HG03095 (cell line): Measurements from ENCODE around the gene RPS6KA6.
"Not testable (repeated sequence)": the region's sequence is repeated elsewhere in the genome, so short reads cannot be mapped to it uniquely, and the experiment has no call there.

Experiments used
- ATAC-seq: cut with Tn5 transposase; IDR thresholded peaks from one replicate; pipeline ENCODE4 v1.9.1; 2021; ENCODE audit warnings: moderate library complexity; ENCODE audit not compliant: unreplicated experiment

The RPS6KA6 gene

GRCh38 chrX:84165711-84166110 is 22.3 kb downstream of the RPS6KA6 start:
- no peak for ATAC-seq

DNA sequence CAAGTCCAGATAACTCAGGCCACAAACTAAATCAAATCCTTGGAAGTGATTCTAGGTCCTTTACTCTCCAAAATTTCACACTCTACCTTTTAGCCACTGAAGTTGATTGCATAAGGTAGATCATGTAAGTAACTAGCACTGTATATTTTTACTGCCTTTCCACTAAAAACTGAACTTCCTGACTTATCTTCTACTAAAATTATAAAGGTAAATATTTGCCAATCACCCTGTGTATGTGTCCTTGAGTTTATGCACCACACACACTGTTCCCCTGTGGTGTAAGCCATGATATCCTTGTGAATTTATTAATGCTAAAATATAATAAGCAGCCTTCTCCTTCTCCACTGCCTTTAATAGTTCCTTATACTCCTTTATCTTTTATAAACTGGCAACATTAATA is 25.6 kb downstream of the RPS6KA6 start:
- no peak for ATAC-seq

DNA sequence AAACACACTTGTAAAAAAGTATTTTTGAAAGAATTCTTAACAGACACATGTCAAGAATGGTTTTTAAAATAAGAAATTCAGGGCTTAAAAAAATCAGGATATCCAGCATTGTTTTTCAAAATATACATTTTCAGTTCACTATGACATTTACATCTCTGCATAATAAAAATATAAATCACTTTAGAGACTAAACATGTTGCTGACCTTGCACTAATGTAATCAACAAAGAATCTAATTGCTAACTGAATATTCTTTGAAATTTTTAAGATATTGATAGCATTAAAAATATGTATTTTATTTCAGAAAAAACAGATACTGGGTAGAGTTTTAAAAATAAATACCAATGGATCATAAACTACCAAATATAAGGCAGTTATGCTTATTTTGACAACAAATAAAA is 26.4 kb downstream of the RPS6KA6 start:
- ATAC-seq: no peak

DNA sequence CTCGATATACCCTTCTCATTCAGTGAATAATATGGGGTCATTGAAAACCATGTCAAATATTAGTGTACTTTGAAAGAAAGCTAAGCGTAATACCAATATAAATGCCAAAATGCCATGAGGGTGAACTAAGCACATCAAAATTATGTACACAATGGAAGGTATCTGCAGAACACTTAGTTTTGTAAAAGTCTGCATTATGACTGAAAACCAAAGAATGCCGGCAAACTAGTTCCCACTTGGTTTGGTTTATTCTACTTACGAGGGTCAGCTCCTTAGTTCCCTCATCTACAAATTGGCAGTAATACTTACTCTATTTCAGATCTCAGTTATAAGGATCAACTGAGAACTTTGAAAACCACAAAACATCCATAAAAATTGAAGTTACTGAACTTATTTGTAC is 27.3 kb downstream of the RPS6KA6 start:
- no peak for ATAC-seq

DNA sequence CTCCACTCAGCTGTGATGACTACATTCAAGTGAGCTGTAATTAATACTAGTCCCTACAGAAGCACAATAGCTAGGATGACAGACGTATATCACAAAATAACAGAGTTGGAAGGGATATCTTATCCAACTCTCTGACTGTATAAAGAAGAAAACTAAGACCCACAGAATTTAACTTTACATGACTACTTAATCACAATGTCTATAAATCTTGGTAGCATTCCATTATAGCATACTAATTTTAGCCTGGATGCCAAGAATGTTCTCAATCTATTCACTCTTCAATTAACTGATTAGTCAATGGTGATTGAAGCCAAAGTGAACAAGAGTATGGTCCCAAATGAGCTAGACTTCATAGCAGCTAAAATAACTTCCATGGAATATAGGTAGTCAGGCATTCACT is 31.2 kb downstream of the RPS6KA6 start:
- ATAC-seq: no peak

- no peak for ATAC-seq
Measured at GRCh38 chrX:84155938-84156337, 32.1 kb downstream of the RPS6KA6 start.

GRCh38 chrX:84153538-84153937 is 34.5 kb downstream of the RPS6KA6 start:
- ATAC-seq: no peak

GRCh38 chrX:84144991-84145390 is 43.0 kb downstream of the RPS6KA6 start:
- ATAC-seq: no peak

GRCh38 chrX:84144281-84144680 is 43.7 kb downstream of the RPS6KA6 start:
- no peak for ATAC-seq

DNA sequence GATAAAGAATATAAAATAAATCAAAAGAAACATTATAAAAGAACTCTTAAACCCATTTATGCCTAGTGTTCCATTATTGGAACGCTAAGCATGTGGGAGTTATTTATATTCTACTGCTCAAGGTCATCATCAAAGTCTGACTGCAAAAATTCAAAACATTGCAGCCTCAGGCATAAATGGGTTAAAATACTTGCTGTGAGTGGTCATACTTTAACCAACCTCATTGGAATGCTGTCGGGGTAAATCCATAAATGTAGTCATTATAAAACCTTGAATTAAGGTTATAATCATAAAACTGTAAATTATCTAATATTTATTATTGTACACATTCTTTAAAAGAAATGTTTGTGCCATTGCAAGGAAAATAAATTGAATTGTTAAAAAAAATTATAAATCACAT is 55.0 kb downstream of the RPS6KA6 start:
- no peak for ATAC-seq

- ATAC-seq: no peak
Measured at GRCh38 chrX:84123585-84123984, 64.4 kb downstream of the RPS6KA6 start.

- ATAC-seq: no peak
Measured at GRCh38 chrX:84118769-84119168, 69.2 kb downstream of the RPS6KA6 start.

DNA sequence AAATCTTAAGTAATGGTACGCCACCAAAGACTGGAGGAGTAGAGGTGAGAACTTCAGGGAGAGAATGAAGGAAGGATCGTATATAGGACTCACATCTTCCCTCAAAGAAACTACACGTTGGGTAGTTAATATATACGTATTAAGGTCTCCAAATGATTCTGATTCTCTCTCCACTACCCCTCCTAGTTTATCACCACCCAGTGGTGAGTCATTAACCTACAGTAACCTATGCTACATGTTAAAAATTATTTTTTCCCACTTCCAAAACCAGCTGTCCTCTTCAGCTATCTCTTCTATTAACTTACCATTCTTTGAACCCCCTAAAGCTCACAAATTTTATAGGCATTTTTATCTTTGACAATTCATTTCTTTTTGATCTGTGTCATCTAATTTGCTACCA is 69.7 kb downstream of the RPS6KA6 start:
- no peak for ATAC-seq

DNA sequence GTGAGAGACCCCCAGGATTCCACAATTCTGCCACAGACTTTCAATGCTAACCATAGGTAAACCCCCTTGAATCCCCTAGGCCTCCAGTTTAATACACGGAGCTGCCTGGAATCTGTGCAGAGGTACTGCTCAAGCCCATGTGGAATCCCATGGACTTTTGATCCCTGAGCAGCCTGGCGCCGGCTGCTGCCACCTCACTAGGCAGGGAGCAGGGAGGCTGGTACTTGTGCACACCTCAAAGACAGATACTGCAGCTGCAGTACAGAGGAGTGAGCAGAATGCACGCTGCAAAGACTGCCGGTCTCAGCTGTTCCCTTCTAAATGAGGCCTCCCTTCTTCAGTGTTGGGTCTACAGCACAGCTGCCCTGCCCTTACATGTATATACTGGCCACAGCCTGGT is 79.4 kb downstream of the RPS6KA6 start:
- no peak for ATAC-seq

DNA sequence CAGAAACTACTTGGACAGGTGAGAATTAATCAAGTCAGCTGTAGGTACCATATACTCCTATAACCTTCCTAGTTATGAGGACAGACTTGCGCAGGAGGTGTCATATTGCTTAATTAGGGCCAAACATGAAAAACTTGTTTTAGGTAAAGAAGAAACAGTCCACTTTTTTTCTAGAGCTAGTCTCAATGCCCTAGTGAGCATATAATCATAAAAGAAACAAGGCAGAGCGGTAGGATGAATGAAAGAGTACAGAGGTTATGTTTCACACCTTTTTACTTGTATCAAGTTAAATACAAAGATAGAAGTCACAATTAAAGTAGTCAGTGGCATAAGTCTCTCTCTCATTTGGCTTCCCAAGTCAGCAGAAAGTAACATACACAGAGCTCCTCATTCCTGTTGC is 88.9 kb downstream of the RPS6KA6 start:
- no peak for ATAC-seq

GRCh38 chrX:84079479-84080197 is 108.4 kb downstream of the RPS6KA6 start:
- not testable (repeated sequence) for ATAC-seq

- no peak for ATAC-seq
Measured at GRCh38 chrX:84078991-84079390, 109.0 kb downstream of the RPS6KA6 start.

DNA sequence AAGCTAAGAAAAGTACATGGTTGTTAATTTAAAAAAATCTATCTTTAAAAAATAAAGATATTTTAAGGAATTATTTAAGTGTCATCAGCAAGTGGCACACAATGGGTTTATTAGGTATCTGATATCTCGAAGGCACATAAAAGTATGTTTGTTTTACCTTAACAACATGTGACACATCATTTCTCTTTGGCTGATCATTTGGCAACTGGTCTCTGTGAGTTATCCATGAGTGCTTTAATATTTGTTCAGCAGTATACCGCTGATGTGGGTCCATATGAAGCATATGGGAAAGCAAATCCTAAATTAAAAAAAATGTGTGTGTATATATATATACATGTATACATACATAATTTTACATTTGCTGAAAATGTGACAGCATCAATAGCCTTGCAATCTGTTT is 123.2 kb downstream of the RPS6KA6 start:
- ATAC-seq: no peak

DNA sequence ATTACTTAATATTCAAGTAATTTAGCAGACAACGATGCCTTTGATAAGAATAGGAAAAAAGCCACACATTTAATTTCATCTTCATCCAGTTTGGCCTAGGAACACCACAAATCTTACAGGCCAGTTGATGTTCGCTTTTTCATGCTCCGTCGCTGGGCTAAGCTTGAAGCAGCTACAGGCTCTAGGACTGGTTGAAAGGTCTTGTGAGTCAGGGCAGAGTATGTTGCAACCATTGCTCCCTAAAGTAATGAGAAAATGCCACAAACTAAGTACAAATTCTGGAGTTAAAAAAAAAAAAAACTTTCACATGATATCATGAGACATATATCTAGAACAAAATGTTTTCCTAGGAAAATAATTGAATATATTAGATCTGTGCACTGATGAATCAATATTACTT is 123.8 kb downstream of the RPS6KA6 start:
- ATAC-seq: no peak

DNA sequence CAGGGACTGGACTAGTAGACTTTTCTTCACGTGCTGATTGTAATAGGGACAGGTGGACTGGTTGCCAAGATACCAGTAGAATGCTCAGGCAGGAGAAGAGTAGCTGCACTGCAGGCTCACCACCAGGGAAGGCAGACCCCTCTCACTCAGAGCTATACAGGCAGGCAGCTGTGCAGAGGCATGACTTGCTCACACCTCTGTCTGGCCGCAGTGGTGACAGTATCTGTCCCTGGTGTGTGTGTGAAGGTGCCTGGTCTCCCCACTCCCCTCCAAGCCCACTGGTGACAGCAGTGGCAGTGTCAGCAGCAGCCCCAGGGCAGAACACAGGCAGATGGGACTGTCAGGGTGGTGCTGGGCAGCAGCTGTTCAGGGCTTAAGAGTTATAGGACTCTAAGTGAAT is 140.7 kb downstream of the RPS6KA6 start:
- no peak for ATAC-seq

DNA sequence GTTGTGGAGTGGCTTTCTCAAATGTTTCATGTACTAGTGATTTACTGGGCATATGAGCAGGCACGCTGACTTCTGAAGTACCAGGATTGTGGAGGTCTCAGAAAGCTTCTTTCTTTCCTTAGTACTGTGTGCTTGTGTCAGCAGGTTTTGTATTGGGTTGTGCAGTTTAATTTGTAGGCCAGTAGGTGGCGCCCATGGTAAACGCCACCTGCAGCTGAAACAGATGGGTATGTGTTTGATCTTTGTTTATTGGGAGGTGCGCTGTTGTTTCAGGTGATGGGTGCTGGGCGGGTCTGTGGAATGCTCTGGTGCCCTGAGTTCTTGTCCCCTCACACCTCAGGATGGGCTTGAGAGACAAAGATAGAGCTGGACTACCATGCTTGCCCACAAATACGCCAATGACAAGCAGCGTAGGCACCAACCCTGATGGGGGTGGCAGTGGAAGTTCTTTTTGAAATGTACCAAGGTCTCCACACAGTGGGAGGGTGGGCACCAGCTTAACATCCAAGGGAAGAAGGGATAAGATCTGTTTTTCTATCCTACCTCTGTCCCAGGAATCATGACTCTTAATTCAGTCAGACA is 141.5 kb downstream of the RPS6KA6 start:
- peak; percentile 95 for ATAC-seq

DNA sequence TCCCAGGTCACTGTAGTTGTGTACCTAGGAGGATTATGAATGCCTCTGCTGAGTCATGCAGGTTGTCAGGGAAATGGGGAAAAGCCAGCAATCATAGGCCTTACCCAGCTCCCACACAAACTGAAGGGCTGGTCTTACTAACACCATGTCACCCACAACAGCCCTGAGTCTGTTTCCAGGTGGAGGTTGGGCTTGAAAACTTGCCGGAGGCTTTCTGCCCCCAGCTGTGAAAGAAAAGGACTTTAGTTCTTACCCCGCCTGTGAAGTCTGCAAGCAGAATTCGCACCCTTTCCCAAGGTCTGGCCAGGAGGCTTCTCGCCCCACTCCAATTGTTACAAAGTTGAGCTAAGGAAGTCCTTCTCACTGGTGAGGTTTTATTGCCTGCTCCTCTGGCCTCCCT is 143.9 kb downstream of the RPS6KA6 start:
- no peak for ATAC-seq
